HG03280 (cell line): ENCODE results near the gene GLT6D1.

Source experiments
- ATAC-seq: cut with Tn5 transposase; IDR thresholded peaks from one replicate; pipeline ENCODE4 v1.9.1; 2021; ENCODE audit warnings: mild to moderate bottlenecking, moderate library complexity; ENCODE audit not compliant: unreplicated experiment

The GLT6D1 gene

DNA sequence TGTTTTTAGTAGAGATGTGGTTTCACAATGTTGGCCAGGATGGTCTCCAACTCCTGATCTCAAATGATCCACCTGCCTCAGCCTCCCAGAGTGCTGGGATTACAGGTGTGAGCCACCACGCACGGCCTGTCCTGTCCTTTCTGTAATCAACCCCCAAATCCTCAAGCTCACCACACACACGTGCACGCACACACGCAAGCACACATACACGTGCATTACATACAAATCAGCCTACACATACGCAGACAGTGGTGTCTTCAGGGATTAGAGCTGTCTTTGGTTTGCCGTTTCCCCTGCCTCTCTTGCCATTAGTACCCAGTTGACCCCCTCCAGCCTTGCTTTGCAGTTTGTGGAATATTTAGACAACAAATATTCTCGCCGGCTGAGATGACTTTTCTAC, 6.5 kb downstream of the GLT6D1 start:
- no peak for ATAC-seq

DNA sequence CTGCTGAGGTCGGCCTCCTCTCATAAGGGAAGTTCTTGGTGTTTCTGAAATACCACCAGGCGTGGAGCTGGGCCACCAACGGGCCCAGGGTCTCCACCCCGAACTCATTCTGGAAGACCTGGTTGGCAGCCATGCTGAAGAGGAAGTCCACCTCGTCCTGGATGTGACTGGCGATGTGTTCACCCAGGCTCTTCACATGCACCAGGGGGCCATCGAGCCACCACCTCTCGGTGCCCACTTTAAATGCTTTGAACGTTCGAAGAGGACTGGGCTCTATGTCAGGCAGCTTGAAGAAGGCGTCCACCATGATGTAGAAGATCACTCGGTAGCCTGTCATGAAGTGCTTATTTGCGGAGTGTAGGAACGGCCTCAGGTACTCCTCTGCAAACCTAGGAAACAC, 15.1 kb downstream of the GLT6D1 start:
- ATAC-seq, result no peak

DNA sequence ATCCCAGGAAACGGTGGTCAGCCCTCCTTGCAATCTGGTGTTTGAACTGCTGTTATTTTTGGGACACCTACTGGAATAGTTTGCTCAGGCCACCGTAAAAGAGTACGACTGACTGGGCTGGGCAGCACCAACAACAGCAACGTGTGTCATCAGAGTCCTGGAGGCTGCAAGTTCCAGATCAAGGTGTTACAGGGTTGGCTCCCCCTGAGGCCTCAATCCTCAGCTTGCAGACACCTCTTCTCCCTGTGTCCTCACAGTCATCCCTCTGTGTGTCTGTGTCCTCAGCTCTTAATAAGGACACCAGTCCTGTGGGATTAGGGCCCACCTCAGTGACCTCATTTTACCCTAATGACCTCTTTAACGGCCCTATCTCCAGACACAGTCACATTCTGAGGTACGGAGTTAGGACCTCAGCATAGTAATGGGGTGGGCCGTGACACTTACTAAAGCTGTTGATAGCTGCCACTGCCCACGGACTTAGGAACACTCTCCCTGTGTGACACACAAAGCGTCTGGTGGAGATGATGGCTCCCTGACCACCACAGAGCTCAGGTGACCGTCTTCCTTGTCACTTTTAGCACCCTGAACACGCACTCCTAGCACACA, 16.8 kb downstream of the GLT6D1 start:
- ATAC-seq, result no peak

DNA sequence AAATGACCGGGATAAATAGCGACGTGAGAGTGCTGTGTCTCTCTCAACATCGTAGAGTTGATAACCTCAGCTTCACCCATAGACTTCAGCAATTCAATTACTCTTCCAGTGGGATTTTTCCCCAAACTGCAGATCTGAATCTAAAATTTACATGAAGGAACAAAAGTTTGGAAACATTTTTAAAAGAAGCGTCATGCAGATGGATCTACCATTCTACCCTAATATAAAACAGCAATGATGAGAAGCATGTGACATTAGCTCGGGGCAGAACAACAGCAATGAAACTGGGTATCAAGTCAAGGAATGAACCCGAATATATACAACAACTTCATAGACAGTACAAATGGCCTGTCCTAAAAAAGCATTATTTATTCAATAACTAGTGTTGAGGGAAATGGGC, 18.8 kb downstream of the GLT6D1 start:
- no peak for ATAC-seq

DNA sequence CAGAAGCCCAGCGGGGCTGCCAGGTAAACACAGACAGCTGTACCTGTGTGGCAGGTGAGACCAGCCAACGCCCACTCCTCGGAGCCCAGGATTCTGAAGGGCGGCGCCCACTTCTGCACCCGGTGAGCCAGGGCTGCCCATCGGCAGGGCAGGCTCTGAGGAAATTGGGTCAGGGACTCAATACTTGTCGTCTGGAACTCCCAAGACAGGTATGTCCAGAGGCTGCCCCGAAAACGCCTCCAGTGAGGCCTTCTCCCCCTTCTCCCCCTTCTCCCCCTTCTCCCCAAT, 19.8 kb downstream of the GLT6D1 start:
- ATAC-seq, result no peak

DNA sequence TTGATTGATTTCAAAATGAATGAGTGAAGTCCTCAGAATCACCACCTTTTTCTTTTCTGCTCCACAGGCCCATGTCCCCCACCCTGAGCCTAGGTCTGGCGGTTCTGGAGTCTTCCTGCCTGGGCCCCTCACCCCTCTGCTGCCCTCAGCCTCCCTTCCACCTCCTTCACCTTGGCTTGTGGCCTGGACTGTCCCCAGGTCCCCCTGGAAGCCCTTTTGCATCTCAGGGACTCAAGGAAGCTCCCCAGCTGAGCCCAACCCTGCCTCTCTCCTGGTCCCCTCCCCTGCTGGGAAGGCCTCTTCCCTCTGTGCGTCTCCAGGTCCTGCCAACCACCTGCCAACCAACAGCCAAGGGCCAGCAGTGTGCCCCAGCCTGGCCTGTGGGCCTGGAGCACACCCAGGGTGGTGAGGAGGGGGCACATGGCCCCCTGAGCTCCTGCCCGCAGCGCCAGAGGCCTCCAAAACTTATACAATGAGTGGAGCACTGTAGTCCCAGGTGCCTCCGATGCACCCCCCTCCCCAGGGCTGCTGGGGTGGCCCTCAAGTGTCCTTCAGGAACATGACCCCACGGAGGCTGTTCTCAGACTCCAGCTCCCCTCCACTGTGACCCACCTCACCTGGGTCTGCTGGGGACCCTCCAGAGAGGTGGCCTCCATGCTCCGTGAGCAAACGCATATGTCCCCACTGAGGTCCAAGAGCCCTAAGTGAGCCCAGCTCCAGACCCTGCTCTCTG, 20.3 kb downstream of the GLT6D1 start:
- ATAC-seq, result no peak

DNA sequence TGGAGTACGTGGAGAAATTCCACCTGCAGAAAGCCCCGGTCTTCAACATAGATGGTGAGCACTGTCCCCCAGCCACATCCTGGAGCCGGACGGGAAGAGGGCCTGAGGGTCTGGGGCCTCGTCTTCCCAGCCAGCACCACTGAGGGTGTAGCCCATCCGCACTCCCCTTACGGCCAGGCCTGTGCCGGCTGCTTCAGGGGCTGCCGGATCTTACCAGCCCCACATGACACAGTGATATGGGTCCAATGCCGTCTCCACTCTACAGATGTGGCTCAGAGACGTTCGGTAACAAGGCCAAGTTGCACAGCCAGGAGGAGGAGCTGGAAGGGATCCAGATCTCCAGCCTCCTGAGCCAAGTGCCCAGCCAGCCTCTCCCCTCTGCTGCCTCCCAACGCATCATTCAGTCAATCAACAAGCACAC, 21.3 kb downstream of the GLT6D1 start:
- ATAC-seq, result no peak

DNA sequence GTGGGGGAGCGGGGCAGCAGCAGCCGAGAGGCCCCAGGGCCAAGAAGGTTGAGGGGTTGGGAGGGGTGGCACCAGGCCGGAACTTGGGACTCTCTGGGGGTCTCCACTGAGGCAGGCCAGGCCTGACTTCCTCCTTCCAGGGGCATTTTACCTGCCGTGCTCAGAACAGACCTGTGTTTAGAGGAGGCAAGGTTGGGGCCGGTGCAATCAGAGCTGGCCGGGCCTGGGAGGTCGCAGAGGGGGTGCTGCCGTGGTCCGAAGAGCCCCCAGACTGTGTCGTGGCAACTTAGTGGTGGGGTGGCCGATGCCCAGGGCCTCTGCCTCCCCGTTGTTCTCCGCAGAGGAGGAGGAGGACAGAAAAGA, 21.8 kb downstream of the GLT6D1 start:
- ATAC-seq, result no peak

DNA sequence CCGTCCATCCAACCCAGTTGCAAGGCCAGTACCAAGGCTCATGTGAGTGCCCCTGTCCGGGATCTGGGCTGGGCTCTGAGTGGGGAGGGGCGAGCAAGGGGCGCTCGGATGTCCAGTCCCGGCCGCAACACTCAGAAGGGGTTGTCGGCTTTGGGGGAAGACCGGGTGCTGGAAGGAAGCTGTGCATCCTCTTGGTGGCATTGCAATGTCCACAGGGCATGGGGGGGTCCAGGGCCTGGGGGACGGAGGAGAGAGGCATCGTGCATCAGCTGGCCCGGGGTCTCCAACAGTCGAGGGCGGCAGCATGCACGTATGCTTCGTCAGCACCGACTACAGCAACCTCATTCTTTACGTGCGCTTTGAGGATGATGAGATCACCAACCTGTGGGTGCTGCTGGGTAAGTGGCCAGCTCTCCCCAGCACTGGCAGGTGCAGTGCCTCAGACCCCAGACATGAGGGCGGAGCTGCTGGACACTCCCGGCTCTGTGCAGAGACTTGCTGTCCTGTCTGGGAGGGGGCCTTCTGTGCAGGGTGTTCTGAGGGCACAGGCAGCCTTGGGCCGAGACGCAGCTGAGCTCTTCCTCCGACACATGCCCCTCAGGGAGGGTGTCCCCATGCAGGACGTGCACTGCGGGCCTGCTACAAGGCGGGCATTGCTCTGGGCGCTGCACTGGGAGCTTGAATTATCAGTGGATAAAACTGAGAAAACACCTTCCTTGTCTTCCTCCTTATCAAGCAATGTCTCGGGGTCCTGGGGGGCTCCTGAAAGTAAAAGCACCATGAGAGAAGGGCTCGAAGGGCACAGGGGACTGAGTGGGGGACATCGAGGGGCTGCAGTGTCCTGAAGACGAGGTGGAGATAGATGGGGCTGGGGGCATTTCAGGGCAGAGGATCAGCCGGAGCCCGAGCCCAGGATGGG, 22.5 kb downstream of the GLT6D1 start:
- no peak for ATAC-seq

DNA sequence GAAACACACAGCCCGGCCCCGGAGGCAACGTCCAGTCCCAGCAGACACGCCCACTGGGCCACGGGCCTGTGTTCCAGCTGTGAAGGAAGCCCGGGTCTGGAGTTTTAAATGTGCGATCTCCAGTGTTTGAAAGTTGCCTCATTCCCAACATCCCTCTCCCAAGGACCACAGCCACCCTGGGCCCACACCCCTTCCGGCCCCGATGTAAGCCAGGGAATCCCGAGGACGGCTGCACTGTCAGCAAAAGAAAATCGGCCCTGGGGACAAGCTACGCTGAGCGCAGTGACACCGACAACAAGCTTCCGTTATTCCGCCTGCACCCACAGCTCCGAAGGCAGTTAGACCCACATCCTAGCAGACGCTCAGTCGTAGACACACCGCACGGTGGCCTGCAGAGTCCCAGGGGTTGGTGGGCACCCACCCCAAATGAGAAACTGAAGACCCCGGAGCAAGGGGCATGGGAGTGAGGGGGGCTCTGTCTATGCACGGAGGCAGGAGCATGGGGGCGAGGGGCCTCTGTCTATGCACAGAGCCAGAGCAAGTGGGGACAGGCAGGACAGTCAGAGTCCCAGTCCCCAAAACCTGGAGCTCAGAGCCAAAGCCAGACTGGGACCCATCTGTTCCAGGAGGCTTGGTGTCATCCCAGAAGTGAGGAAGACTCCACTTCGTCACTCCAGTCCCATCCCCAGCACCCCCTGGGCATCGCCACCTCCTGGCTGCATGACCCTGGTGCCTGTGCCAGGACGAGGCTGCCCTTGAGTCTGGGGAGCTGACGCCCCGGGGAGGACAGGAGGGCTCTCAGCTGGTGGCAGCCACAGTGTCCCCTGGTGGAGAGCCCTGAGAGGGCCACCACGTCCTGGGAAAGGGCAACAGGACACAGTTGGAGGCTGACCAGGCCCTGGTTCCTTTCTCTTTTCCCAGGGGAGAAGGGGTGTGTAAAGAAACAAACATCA, 23.4 kb downstream of the GLT6D1 start:
- no peak for ATAC-seq

DNA sequence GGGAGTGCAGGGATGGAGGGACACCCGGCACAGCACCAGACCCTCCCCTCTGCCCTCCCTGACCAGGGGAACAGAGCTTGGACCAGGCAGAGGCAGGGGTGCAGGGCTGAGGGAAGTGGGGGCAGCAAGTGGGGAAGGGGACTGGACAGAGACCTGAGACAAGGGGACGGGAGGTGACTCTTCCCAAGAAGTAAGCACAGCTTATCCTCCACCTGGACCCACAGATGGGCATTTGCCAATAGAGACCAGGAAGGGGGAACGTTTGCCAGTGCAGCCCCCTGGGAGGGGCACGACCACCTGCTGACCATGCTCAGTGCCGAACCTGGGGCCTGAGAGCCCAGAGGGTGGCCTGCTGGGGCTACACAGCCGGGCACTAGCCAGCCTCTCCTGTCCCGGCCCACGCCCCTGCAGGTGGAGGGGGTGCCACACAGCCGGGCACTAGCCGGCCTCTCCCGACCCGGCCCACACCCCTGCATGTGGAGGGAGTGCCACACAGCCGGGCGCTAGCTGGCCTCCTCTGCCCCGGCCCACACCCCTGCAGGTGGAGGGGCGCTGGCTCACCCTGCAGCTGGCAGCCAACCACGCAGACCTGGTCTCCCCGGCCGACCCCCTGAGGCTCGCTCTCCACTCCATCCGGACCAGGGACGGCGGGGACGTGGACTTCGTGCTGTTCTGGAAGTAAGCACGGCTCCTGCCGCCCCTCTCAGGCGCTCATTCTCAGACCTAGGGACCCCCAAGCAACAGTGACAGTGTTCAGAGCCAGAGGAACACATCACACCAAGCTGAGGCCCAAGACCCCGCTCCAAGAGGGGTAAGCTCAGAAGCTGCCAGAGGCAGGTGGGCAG, 24.3 kb downstream of the GLT6D1 start:
- ATAC-seq, result no peak

DNA sequence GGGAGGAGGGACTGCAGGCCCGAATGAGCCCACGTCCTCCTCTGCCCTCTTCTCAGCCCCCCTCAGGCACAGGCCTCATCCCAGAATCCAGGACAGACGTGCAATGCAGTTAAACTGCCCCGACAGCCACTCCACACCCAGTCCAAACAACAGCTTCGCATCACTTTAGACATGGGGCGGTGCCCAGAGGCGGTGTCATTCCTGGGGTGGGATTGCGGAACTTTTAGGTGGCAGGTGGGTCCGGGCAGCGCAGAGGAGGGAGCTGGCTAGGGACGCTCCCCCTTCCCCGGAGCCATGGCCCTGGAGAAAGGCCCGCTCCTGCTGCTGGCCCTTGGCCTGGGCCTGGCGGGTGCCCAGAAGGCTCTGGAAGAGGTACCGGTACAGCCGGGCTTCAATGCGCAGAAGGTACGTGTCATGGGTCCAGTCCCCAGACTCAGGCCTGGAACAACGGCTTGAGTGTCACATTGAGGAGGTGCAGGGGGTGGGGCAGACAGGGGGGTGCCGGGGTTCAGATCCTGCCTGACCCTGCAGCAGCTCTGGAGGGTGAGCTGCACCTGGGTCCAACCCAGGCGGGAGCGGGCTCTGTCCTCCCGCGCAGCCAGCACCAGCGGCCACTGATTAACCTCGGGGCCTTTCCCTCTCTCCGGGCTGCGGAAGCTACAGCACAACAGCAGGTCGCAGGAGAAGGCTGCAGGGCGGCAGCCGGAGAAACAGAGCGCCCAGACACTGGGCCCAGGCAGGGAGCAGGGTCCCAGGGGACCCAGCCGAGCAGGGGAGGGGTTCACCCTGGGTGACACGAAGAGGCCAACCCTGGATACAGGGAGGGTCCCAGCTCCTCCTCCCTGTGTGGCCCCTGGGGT, 25.2 kb downstream of the GLT6D1 start:
- ATAC-seq, result no peak

DNA sequence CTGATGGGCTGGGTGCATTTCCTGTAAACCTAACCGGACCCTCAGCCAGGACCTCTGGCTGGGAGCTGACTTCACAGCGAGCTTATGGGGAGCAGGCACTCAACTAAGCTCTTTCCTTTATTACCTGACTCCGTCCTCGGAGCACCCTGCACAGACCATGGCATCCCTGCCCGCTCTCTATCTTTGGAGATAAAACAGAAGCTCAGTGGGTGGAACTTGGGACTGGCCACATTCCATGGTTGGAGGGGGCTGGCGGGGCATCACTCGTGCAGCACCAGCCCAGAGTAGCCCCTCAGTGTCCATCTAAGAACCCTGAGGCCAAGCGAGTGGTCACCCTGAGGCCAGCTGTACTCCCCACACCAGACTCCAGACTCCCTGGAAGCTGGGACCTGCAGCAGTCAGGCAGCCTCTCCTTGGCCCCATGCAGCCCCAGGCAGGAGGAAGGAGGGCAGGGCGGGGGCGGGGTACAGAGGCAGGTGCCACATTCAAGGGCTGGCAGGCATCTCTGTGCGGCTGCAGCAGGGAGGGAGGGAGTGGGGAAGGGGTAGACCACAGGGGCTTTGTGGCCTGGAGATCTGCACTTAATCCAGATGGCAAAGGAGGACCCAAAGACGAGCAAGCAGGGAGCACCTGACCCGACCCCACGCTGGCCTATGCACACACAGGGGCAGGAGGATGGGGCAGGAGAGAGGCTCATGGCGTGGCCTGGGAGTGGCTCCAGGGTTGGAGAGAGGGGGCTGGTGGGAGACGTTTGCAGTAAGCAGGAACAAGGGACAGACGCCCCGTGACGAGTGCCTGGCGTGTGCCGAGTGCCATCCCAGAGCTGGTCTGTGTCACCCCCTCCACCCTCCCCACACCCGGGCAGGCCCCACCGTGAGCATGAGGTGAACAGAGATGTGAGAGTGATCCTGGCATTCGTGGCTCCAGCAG, 26.1 kb downstream of the GLT6D1 start:
- ATAC-seq, result no peak

DNA sequence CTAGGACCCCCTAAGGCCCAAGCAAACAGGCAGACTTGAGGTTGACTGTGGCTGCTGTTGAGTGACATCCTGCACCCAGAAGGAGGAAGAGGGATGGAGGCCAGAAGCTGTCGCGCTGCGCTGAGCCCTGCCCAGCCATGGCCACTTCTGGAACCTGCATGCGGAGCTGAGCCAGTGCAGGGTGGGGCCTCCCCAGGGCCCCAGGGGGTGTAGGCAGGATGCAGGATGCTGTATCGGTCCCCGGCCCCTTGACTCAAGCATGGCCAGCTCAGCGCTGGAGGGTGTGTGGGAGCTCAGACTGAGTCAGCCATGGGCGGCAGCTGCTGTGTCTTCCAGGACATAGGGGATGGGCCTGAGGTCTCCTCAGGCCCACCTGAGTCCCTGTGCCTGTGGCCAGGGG, 26.9 kb downstream of the GLT6D1 start:
- no peak for ATAC-seq

DNA sequence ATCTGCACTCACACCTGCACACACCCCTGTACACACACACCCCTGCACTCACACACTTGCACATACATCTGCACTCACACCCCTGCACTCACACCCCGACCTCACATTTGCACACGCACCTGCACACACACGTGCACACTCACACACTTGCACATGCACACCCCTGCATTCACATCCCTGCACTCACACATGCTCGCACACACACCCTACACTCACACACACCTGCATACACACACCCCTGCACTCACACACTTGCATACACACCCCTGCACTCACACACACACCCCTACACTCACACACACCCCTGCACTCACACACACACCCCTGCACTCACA, 27.5 kb downstream of the GLT6D1 start:
- no peak for ATAC-seq

DNA sequence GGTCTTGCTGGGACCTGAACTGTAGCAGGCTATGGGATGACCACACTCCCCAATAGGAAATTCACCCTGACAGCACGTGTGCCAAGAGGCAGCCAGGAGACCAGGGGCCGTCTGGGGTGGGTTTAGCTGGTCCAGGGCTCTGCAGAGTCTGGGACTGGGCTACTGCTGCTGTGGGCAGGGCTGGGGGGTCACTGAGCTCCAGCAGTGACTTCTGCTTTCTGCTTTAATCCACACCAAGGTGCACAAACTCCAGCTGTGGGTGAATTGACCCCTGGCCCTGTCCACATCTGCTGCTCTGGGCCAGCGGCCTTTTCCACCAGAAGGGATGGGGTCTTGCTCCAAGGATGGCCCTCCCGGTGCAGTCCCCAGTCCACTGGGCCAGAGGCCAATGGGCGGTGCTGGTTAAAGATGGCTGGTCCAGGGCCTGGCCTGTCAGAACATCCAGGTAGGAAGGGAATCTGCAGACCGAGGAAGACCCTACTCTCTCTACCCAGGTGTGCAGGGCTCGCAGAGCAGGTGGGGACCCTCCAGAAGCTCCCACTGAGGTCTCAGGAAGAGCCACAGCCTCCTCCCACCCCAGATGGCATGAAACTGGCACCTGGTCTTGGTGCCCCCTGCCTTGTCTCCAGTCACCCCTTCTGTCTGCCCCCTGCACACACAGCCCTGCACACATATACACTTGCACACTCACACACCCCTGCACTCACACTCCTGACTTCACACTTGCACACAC, 28.0 kb downstream of the GLT6D1 start:
- no peak for ATAC-seq

DNA sequence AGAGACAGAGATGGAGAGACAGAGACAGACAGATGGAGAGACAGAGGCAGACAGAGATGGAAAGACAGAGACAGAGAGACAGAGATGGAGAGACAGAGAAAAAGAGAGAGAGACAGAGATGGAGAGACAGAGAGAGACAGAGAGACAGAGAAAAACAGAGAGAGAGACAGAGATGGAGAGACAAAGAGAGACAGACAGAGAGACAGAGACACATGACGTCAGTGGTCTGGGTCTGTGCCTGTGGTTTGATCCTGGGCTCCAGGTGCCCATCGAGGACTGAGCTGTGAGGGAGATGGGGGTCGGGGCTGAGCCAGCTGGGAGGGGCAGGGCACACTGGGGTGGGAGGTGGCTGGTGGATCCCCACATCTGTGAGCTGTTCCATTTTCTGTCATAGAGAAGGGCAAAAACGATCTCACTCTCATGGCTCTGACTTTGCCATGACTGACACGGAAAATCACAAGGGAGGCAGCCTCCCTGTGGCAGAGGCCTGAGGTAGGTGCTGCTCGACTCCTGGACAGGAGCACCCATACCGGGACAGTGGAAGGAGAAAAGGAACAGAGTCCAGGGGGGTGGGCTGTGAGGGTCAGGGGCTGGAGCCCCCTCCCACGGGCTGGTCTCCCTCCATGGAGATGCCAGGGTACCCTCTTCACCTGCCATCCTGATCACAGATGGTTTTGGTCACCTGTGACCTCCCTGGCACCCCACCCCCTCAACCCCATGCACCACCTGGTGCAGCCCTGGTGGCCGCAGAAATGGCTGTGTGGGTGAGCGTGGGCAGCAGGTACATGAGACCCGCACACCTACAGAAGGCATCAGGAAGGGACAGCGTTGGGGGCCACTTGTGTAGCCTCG, 28.8 kb downstream of the GLT6D1 start:
- no peak for ATAC-seq
